ENCODE results near the gene PDHX. TPM values are rescaled to one million over a fixed set of nuclear protein-coding genes. Genes with fewer than 3 reads are reported as not detected.

PDHX gene
- total RNA-seq, 1 donor from 2014 or later: 30.5 TPM

DNA sequence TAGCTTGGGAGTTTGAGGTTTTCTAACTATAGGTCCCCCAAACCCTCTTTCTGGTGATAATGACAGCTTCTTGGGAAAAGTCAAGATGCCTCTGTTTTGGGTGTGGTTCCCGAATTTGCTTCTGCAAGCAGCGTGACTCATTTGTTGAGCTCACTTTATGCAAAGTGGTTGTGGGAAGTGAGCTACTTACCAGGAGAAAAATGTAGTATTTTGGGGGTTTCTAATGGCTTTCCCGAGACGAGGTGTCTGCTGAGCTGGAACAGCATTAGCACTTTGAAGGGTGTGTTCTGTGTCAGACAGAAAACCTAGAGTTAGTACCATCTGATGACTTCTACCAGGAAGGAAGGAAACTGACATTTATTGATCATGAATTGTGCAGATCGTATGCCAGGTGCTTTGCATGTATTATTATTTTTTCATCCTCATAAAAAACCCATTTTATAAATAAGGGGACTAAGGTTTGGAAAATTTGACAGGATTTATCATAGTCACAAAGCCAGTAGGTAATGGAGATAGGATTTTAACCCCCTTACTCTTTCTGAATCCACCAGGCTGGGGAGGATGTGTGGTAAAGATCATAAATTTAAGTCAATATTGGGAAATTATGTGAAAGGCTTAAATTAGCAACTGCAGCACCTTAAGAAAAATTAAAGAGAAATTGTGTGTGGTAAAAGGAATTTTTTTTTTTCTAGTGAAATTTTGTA lies 113.7 kb downstream of the PDHX start:
- DNase-seq (ENCODE audit: low read depth): peak; percentile 57

DNA sequence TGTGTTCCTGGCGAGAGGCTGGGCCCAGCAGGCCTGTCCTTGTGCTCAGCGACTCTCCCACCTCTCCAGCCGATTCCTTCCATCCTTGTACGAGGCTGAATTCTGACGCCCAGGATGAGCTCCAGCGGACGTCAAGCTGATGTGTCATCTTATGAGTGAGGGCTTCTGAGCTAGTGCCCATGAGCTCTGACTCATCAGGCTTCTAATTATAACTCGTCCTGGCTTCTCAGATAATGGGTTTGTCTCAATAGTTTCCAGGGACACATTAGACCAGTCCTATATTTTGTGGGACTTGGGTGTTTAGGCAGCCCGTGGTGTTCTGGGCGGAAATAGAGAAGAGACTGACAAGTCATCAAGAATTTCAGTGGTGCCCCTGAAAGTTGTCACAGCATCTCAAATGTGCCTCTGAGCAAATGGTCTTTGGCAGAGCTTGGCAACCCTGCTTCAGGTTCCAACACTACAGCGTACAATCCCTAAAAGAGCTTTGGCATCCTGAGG lies 114.3 kb downstream of the PDHX start:
- H3K4me3 ChIP-seq (ENCODE audit: low read depth, low read length): no peak overlapping the region
- peak; percentile 92 for DNase-seq (ENCODE audit: low read depth)
- TF ChIP-seq, protein P1, sequence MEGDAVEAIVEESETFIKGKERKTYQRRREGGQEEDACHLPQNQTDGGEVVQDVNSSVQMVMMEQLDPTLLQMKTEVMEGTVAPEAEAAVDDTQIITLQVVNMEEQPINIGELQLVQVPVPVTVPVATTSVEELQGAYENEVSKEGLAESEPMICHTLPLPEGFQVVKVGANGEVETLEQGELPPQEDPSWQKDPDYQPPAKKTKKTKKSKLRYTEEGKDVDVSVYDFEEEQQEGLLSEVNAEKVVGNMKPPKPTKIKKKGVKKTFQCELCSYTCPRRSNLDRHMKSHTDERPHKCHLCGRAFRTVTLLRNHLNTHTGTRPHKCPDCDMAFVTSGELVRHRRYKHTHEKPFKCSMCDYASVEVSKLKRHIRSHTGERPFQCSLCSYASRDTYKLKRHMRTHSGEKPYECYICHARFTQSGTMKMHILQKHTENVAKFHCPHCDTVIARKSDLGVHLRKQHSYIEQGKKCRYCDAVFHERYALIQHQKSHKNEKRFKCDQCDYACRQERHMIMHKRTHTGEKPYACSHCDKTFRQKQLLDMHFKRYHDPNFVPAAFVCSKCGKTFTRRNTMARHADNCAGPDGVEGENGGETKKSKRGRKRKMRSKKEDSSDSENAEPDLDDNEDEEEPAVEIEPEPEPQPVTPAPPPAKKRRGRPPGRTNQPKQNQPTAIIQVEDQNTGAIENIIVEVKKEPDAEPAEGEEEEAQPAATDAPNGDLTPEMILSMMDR (IDR thresholded peaks at IDR 0.05; ENCODE audit: insufficient read depth, low read length, poor library complexity, severe bottlenecking): no peak
- H3K36me3 ChIP-seq (ENCODE audit: control insufficient read depth, insufficient read depth, low read length): no peaks in the 10 kb centered on the region
- H3K27me3 ChIP-seq (ENCODE audit: control insufficient read depth, insufficient read depth, low read length): no peaks in the 10 kb centered on the region

More for the DNA sequence above, 113.7 kb downstream of the PDHX start:
- no peak overlapping the region for H3K4me3 ChIP-seq (ENCODE audit: low read depth, low read length)
- TF ChIP-seq, protein P1 (IDR thresholded peaks at IDR 0.05; ENCODE audit: insufficient read depth, low read length, poor library complexity, severe bottlenecking): no peak
- H3K36me3 ChIP-seq (ENCODE audit: control insufficient read depth, insufficient read depth, low read length): no peaks in the 10 kb centered on the region
- H3K27me3 ChIP-seq (ENCODE audit: control insufficient read depth, insufficient read depth, low read length): no peaks in the 10 kb centered on the region

- Histone ChIP-seq H3K4me3 (ENCODE audit: low read depth, low read length) (no peak overlapping the region), H3K36me3 (ENCODE audit: control insufficient read depth, insufficient read depth, low read length) (no peaks in the 10 kb centered on the region), H3K27me3 (ENCODE audit: control insufficient read depth, insufficient read depth, low read length) (no peaks in the 10 kb centered on the region)
- TF ChIP-seq, protein P1 (IDR thresholded peaks at IDR 0.05; ENCODE audit: insufficient read depth, low read length, poor library complexity, severe bottlenecking): no peak
- DNase-seq (ENCODE audit: low read depth): no peak
These were observed 114.9 kb downstream of the PDHX start for GRCh38 chr11:35031346-35031745.

- Histone ChIP-seq H3K27me3 (ENCODE audit: control insufficient read depth, insufficient read depth, low read length) (no peaks in the 10 kb centered on the region), H3K4me3 (ENCODE audit: low read depth, low read length) (no peak overlapping the region), H3K36me3 (ENCODE audit: control insufficient read depth, insufficient read depth, low read length) (no peaks in the 10 kb centered on the region)
- TF ChIP-seq, protein P1 (IDR thresholded peaks at IDR 0.05; ENCODE audit: insufficient read depth, low read length, poor library complexity, severe bottlenecking): no peak
- DNase-seq (ENCODE audit: low read depth): no peak
These were observed 115.4 kb downstream of the PDHX start for GRCh38 chr11:35031867-35032266.

GRCh38 chr11:35033011-35033410 lies 116.6 kb downstream of the PDHX start:
- DNase-seq (ENCODE audit: low read depth): no peak
- Histone ChIP-seq H3K36me3 (ENCODE audit: control insufficient read depth, insufficient read depth, low read length) (no peaks in the 10 kb centered on the region), H3K27me3 (ENCODE audit: control insufficient read depth, insufficient read depth, low read length) (no peaks in the 10 kb centered on the region), H3K4me3 (ENCODE audit: low read depth, low read length) (no peak overlapping the region)
- TF ChIP-seq, protein P1 (IDR thresholded peaks at IDR 0.05; ENCODE audit: insufficient read depth, low read length, poor library complexity, severe bottlenecking): no peak

GRCh38 chr11:35034401-35034800 lies 118.0 kb downstream of the PDHX start:
- Histone ChIP-seq H3K4me3 (ENCODE audit: low read depth, low read length) (no peak overlapping the region), H3K27me3 (ENCODE audit: control insufficient read depth, insufficient read depth, low read length) (no peaks in the 10 kb centered on the region), H3K36me3 (ENCODE audit: control insufficient read depth, insufficient read depth, low read length) (no peaks in the 10 kb centered on the region)
- no peak for DNase-seq (ENCODE audit: low read depth)
- TF ChIP-seq, protein P1 (IDR thresholded peaks at IDR 0.05; ENCODE audit: insufficient read depth, low read length, poor library complexity, severe bottlenecking): no peak

Data from kidney epithelial cell (primary cell).